Measurements from ENCODE around the gene TMEM271. TPM values are rescaled to one million over a fixed set of nuclear protein-coding genes. Genes with fewer than 3 reads are reported as not detected.

The TMEM271 gene
- total RNA-seq, 1 donor from 2014 or later: not detected

GRCh38 chr4:604131-604530 lies 28.0 kb upstream of the TMEM271 start:
- Histone ChIP-seq H3K27ac (no peak overlapping the region), H3K4me1 (no peaks in the 10 kb centered on the region), H3K27me3 (ENCODE audit: low read depth) (peaks cover 46% of the 10 kb centered on the region), H3K4me3 (no peak overlapping the region), H3K9me3 (no peaks in the 10 kb centered on the region), H3K36me3 (no peaks in the 10 kb centered on the region)
- no peak for TF ChIP-seq CTCF (IDR thresholded peaks at IDR 0.05)
- no peak for DNase-seq
- intact Hi-C loops (cut with DNase I): no loop called here
- no peak for ATAC-seq

- Histone ChIP-seq H3K4me3 (no peak overlapping the region), H3K36me3 (no peaks in the 10 kb centered on the region), H3K9me3 (no peaks in the 10 kb centered on the region), H3K27me3 (ENCODE audit: low read depth) (peaks cover 52% of the 10 kb centered on the region), H3K4me1 (no peaks in the 10 kb centered on the region), H3K27ac (no peak overlapping the region)
- TF ChIP-seq CTCF (IDR thresholded peaks at IDR 0.05): peak; percentile 62
- ATAC-seq (peak; percentile 89 to 94), DNase-seq (peak; percentile 77)
- intact Hi-C loops (cut with DNase I): no loop called here
These were observed 26.5 kb upstream of the TMEM271 start for GRCh38 chr4:602559-602942.

- Histone ChIP-seq H3K9me3 (no peaks in the 10 kb centered on the region), H3K4me3 (no peak overlapping the region), H3K27me3 (ENCODE audit: low read depth) (peaks cover 49% of the 10 kb centered on the region), H3K27ac (no peak overlapping the region), H3K4me1 (no peaks in the 10 kb centered on the region), H3K36me3 (no peaks in the 10 kb centered on the region)
- DNase-seq: no peak
- peak in 1 of 2 donors; percentile 15 for ATAC-seq
- intact Hi-C loops (cut with DNase I): no loop called here
- no peak for TF ChIP-seq CTCF (IDR thresholded peaks at IDR 0.05)
These were observed 25.8 kb upstream of the TMEM271 start for GRCh38 chr4:601612-602558.

GRCh38 chr4:600850-601515 lies 24.9 kb upstream of the TMEM271 start:
- H3K4me1 ChIP-seq: no peaks in the 10 kb centered on the region
- TF ChIP-seq CTCF (IDR thresholded peaks at IDR 0.05): no peak
- no peak overlapping the region for H3K27ac ChIP-seq
- H3K27me3 ChIP-seq (ENCODE audit: low read depth): peaks cover 43% of the 10 kb centered on the region
- no peaks in the 10 kb centered on the region for H3K36me3 ChIP-seq
- intact Hi-C loops (cut with DNase I): no loop called here
- H3K4me3 ChIP-seq: no peak overlapping the region
- DNase-seq (no peak), ATAC-seq (no peak)
- H3K9me3 ChIP-seq: no peaks in the 10 kb centered on the region

- Histone ChIP-seq H3K36me3 (no peaks in the 10 kb centered on the region), H3K27me3 (ENCODE audit: low read depth) (peaks cover 43% of the 10 kb centered on the region), H3K4me1 (no peaks in the 10 kb centered on the region), H3K4me3 (no peak overlapping the region), H3K27ac (no peak overlapping the region), H3K9me3 (no peaks in the 10 kb centered on the region)
- ATAC-seq: no peak
- DNase-seq: no peak
- intact Hi-C loops (cut with DNase I): no loop called here
- no peak for TF ChIP-seq CTCF (IDR thresholded peaks at IDR 0.05)
These were observed 24.1 kb upstream of the TMEM271 start for GRCh38 chr4:600166-600565.

Measured in lower lobe of right lung (tissue), 2 donors.